Liver (tissue), 2 donors: ENCODE data around the gene EGFR.

Experiments used
- EGR1 ChIP-seq, 2 donors: IDR thresholded peaks; 2 replicates each; pipeline ENCODE4 v1.6.1; 2016 to 2018; ENCODE audit warnings: antibody characterized with exemption in 2 of 2, low read depth in 2 of 2
- SP1 ChIP-seq: IDR thresholded peaks from 2 replicates; pipeline ENCODE4 v1.6.1; 2018; ENCODE audit warnings: antibody characterized with exemption, mild to moderate bottlenecking
- donor health status: healthy.

GRCh38 chr7:55028011-55028410 is 9.2 kb downstream of the EGFR start:
- TF ChIP-seq EGR1 (IDR thresholded peaks at IDR 0.05; ENCODE audit: low read depth in 2 of 2) (no peak), SP1 (no peak)
